ENCODE data around the gene DPH2.

The DPH2 gene, protein sequence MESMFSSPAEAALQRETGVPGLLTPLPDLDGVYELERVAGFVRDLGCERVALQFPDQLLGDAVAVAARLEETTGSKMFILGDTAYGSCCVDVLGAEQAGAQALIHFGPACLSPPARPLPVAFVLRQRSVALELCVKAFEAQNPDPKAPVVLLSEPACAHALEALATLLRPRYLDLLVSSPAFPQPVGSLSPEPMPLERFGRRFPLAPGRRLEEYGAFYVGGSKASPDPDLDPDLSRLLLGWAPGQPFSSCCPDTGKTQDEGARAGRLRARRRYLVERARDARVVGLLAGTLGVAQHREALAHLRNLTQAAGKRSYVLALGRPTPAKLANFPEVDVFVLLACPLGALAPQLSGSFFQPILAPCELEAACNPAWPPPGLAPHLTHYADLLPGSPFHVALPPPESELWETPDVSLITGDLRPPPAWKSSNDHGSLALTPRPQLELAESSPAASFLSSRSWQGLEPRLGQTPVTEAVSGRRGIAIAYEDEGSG

DNA sequence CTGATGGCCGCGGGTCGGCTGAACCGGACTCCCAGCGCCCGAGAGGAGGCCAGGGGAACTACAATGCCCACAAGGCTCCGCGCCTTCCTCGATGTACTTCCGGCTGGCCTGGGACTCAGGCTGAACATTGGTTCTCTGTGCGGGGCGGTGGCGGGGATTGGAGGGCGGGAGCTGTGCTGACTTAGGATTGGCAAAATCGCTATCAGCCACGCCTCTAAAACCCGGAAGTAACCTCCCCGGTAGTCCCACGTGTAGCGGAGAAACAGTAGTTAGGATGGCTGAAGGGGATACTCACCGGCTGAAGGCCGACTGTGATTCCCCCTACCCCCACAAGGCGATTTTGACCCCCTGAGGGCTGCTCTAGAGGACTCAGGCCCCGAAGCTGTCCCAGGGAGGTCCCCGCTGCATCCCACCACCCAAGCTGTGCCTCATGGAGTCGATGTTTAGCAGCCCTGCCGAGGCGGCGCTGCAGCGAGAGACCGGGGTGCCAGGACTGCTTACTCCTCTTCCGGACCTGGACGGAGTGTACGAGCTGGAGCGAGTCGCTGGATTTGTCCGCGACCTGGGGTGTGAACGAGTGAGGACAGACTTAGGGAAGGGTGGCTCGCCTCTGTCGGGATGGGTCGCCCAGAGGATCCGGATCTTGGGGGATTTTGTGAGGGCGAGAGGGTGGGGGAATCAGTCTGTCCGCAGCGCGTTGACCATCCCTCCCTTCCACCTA lies at the start of gene DPH2:
Gene DPH2, plus strand, starts transcription at position 265 of the 721 bp plus-strand sequence. Its CDS starts 166 bp downstream, at position 431.
- DNase-seq: peak; percentile 95

DNA sequence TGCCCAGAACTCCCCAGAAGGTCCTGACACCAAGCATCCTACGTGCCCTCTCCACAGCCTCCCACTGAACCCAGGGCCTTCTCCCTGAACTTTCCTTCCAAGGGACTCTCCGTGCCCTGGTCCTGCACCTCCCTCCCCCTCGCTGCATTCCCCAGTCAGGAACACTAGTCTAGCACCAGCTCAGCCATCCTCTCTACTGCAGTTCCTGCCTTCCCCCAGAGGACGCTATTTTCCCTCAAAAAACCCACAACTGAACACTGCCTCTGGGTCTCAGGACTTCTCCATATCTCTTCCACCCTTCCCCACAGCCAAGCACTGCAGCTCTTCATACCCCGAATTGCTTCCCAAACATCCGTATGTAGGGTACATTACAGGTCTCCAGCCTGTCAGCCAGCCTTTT lies 48.8 kb upstream of the DPH2 start:
- DNase-seq: no peak

DNA sequence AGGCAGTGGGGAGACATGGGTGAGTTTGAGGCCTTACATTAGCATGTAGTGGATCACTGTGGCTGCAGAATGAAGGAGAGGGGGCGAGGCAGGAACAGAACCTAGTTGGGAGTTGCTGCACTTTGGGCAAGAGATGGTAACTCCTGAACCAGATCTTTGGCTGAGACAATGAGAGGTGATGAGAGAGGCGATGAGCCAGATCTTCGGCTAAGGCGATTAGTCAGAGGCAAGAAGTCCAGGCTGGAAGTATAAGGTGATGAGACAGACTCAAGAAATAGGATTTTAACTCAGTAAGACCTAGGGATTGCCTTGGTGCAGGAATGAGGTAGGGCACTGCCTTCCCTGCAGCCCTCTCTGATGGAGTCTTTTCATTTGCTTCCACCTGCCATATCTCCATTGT lies 45.3 kb upstream of the DPH2 start:
- no peak for DNase-seq

DNA sequence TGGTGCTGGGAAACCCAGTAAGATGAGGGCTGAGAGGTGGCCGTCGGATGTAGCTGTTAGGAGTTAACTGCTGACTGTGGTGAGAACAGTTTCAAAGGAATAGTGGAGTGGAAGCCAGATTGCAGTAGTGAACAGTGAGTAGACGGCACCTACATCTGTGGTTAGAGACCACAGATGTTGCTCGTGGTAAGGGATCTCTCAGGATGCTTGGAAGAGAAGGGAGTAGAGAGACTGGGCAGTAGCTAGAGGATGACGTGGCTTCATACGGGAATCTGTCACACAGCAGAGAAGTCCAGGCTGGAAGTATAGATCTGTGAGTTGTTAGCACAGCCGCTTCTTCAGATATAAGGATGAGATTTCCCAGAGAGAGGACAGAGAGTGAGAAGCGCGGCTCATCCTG lies 44.0 kb upstream of the DPH2 start:
- no peak for DNase-seq

DNA sequence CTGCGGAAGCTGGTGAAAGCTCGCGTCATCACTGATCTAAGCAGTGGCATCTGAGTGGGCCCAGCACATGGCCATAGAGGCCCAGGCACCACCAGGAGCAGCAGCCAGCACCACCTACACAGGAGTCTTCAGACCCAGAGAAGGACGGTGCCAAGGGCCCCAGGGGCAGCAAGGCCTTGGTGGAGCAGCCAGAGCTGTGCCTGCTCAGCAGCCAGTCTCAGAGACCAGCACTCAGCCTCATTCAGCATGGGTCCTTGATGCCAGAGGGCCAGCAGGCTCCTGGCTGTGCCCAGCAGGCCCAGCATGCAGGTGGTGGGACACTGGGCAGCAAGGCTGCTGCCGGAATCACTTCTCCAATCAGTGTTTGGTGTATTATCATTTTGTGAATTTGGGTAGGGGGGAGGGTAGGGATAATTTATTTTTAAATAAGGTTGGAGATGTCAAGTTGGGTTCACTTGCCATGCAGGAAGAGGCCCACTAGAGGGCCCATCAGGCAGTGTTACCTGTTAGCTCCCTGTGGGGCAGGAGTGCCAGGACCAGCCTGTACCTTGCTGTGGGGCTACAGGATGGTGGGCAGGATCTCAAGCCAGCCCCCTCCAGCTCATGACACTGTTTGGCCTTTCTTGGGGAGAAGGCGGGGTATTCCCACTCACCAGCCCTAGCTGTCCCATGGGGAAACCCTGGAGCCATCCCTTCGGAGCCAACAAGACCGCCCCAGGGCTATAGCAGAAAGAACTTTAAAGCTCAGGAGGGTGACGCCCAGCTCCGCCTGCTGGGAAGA lies 39.5 kb upstream of the DPH2 start:
- DNase-seq: no peak

DNA sequence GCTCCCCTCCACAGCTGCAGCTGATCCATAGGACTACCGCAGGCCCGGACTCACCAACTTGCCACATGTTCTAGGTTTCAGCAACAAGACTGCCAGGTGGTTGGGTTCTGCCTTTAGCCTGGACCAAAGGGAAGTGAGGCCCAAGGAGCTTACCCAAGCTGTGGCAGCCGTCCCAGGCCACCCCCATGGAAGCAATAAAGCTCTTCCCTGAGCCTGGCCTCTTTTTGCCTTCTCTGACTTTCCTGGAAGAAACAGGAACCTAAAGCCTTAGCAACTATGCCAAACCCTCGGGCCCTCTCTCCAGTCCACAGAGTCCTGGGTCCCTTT lies 38.9 kb upstream of the DPH2 start:
- no peak for DNase-seq

DNA sequence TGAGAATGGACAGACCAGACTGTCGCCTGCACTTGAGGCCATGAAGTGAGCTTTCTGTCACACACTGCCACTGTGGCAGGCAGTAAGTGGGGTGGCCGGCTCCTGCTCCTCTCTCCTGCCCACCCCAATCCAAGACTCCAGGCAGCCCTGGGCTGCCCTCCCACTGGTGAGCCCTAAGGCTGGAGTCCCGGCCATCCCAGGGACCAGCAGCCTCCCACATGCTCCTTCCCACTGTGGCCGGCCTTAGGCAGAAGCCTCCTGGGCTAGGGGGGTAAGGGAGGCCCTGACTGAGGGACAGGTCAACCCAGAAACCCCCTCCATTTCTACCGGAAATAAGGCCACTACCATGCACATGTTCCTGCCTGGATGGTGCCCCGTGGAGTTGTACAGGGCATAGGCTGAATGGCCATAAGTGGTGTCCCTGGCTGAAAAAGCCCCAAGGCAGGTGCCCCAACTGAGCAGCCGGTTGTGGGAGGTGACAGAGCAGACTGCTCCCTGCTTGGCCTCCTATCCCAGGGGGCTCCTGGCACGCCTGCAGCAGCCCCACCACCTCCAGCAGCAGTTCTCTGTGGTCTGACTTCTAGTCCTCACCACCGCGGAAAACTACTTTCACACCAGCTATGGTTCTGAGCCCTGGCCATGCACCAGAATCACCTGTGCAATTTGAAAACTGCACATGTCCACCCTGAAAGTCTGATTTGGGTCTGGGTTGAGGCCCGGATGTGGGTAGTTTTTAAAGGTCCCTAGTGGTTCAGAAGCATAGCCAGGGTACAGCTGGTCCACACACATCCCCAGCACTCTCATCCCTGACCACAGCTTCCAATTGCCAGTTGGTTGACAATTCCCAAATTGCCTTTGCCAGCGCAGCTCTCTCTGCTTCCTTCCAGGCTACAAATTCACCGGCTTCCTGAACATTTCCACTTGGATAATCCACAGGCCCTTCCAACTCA lies 37.8 kb upstream of the DPH2 start:
- no peak for DNase-seq

DNA sequence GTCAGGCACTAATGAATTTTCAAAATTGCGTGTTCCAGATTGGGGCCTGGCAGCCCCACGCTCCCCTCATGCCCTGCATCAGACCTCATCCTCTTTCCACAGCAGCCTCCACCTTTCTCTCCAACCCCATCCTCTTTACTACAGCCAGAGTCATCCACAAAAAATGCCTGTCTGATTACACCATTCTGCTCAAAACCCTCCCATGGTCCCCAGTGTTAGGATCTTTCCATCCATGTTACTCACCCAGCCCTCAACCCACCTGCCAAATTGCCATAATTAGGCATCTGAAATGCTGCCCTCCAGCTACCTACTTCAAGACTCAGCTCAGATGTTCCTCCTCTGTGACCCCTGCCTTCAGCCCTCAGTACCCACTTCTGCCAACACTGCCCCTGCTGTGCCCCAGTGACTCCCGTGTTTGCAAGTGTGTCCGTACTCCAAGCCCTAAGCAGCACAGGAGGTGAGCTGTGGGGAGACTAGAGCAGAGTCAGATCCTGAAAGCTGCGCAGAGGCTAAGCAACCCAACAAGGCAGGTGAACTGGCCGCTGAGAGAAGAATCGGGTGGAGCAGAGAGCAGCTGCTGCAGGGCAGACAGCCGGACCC lies 36.9 kb upstream of the DPH2 start:
- no peak for DNase-seq

DNA sequence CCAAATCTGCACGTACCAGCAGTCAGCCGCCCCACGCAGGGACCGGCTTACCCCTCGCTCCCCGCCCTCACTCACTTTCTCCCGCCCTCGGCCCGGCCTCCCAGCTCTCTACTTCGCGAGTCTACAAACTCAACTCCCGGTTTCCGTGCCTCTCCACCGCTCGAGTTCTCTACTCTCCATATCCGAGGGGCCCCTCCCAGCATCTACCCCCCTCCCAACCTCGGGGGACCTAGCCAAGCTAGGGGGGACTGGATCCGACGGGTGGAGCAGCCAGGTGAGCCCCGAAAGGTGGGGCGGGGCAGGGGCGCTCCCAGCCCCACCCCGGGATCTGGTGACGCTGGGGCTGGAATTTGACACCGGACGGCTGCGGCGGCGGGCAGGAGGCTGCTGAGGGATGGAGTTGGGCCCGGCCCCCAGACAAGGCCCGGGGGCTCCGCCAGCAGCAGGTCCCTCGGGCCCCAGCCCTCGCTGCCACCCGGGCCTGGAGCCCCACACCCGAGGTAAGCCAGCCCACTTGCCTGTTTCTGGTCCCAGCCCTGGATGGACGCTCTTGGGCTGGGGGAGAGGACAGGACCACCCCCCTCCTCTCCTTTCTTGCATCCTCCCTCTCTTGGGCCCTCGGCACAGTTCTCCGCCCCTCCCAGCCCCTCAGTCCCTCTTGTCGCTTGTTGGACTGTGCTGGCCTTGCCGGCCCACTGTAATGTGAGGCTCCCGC lies 36.3 kb upstream of the DPH2 start, which contains the start of gene ARTN:
Gene ARTN, plus strand, starts transcription at position 416 of the 715 bp plus-strand sequence. CDS start 1,856 bp downstream, outside the sequence.
- no peak for DNase-seq

DNA sequence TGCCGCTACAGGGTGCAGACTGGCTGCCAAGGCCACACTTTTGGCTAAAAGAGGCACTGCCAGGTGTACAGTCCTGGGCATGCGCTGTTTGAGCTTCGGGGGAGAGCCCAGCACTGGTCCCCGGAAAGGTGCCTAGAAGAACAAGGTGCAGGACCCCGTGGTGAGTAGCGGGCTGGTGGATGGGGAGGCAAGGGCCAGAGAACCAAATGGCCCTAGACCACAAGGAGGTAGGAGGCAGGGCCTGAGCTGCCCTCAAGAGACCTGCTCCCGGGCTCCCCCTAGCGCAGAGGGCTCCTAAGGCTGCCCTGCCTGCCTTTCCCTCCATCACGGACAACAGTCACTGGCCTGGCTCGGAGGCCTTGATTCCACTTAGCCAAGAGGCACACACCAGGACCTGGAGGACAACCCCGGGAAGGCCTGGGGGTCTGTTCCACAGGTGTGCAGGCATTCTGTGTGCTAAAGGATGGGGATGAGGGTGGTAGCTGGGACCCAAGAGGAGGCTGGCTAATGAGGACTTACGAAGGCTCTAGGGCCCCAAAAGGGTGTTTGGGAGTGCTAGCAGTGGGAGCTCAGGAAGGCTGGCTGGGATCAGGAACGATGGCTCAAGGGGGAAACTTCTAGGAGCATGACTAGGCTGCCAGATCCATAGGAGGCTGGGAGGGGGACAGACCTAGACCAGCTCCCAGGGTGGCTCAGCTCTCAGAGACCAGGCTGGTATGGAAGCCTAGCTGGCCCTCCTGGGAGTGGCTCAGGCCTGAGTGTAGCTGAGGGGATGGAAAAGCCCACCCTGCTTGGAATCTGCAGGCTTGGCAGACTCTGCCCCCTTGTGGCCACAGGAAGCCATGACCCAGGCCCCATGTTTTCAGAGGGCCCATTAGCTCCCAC lies 35.5 kb upstream of the DPH2 start:
- DNase-seq: no peak

DNA sequence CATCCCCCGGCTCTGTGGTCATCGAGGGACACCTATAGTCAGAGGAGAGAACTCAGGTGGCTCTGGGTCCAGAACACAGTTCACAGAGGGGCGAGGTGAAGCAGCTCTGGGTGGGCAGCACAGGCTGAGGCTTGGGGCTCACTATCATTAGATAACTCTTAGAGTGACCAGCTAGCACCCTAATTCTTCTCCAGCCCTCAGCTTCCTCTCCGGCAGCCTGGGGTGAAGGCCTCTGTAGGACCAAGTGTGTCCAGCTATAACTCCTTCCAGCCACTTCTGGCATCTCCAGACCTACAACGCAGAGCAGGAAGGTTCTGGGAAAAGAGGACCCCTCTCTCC lies 34.9 kb upstream of the DPH2 start:
- no peak for DNase-seq

DNA sequence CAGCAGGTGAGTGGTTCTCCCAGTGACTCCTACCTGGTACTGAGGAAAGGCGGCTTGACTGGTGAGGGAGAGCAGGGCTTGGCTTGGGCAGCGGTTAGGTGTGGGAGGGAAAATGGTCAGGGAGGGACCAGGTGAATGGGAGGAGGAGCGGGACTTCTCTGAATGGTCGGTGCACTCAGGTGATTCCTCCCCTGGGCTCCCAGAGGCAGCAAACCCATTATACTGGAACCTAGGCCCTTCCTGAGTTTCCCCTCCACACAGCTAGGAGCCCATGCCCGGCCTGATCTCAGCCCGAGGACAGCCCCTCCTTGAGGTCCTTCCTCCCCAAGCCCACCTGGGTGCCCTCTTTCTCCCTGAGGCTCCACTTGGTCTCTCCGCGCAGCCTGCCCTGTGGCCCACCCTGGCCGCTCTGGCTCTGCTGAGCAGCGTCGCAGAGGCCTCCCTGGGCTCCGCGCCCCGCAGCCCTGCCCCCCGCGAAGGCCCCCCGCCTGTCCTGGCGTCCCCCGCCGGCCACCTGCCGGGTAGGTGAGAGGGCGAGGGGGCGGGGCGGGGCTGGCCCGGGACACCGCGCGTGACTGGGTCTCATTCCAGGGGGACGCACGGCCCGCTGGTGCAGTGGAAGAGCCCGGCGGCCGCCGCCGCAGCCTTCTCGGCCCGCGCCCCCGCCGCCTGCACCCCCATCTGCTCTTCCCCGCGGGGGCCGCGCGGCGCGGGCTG lies 33.9 kb upstream of the DPH2 start:
- no peak for DNase-seq

DNA sequence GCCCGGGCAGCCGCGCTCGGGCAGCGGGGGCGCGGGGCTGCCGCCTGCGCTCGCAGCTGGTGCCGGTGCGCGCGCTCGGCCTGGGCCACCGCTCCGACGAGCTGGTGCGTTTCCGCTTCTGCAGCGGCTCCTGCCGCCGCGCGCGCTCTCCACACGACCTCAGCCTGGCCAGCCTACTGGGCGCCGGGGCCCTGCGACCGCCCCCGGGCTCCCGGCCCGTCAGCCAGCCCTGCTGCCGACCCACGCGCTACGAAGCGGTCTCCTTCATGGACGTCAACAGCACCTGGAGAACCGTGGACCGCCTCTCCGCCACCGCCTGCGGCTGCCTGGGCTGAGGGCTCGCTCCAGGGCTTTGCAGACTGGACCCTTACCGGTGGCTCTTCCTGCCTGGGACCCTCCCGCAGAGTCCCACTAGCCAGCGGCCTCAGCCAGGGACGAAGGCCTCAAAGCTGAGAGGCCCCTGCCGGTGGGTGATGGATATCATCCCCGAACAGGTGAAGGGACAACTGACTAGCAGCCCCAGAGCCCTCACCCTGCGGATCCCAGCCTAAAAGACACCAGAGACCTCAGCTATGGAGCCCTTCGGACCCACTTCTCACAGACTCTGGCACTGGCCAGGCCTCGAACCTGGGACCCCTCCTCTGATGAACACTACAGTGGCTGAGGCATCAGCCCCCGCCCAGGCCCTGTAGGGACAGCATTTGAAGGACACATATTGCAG lies 33.2 kb upstream of the DPH2 start:
- no peak for DNase-seq

DNA sequence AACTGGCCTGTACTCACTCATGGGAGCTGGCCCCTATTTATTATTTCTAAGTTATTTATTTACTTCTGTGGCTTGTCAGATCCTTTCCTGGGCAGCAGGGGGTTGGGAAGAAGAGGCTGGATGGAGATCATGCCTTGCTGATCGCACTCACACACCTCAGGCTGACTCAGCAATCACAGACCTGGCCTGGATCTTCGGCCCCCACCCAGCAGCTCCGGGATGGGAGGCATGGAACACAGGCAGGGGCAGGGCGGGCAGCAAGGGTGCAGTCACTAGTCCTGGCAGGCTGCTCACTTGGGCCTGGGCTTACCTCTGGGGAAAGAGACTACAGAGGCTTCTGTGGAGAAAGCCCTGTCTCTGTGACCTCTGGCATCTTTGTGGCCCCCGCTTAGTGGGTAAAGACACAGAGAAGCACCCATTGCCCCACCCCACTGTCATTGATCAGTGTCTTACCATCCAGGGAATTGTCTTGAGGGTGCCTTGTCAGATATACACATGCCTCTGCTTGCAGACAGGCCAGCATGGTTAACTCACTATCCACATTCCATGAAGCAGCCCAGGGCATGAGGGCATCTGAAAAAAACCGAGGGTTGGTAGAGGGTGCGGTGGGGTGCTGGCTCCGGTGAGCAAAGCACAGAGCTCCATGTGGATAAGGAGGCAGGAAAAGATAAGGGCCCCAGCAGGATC lies 32.5 kb upstream of the DPH2 start:
- no peak for DNase-seq

DNA sequence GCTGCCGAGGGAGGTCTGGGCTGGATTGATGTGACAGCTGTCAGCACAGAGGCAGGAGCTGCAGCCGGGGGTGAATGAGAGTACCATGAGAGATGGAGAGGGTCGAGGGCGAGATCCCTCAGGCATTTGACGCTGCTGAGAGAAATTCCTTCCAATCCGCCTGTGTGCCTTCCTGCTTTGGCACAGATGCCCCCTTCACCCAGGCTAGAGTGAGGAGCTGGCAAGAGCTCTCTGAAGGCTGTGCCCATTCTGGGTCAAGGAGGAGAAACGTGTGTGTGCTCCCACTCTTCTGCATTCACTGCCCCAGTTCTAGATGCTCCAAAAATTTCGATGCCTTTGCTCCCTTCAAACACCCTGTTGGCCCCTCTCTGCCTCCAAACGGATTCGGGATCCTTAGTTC lies 31.4 kb upstream of the DPH2 start:
- no peak for DNase-seq

DNA sequence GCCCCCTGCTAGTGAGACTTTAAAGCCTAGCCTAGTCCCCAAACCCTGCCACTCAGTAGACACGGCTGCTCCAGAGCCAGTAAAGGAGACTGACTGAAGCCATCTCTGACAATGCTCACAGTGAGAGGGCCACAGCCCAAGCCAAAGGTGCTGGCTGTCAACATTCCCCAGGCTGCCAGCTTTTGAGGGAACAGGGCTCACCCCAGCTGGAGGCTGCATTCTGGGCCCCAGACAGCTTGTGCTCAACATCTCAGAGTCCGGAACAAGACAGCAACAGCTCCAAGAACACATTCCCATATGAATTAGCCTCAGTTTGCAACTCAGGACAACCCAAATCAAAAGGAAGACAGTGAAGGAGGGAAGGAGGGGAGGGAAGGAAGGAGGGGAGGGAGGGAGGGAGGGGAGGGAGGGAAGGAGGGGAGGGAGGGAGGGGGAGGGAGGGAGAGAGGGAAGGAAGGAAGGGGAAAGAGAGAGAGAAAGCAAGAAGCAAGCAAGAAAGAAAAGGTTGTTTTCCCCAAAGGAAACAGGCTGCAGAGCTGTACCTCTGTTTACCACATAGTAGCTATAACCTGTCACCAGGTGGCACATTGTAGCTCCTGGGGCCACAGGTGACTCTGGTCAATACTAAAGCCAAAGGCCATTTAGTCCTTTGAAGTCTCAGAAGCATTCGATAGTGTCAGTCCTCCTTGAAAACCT lies 30.8 kb upstream of the DPH2 start:
- no peak for DNase-seq

DNA sequence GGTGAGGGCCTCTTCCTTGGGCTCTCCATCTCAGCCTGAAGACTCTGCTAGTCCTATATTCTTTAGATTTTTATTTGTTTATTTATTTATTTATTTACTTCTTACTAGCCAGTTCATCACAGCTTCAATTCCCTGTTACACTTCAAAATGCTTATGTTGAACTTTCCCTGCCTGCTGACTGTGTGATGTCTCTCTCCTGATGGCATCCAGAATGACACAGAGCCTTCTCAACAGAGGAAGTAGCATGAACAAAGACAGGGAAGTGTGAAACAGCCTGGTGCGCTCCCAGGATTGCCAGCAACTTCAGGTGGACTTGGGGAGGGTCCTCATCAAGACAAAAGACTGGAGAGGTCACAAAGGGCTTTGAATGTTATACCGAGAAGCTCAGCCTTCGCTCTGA lies 27.4 kb upstream of the DPH2 start:
- no peak for DNase-seq

DNA sequence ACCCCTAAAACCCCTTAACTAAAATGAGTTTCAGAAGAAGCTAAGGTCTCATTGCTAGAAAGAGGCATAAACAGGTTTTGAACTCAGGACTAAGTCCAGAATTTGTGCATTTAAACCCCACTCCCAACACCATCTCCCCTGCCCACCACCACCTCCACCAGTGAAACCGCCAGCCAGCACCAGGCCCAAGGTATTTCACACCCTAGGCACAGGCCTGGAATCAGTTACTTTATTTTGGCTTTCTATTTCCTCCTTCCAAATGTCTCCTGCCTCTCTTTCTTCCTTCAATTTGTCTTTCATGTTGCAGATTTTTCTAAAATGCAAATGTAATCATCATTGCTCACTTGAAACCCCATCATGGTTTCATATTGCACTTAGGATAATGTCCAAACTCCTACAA lies 24.9 kb upstream of the DPH2 start:
- no peak for DNase-seq

Measured in DMS 273 treated with DMSO at 0.1 percent for 48 hours (cell line).